Muscle layer of colon (tissue), 2 donors: ENCODE results near the gene LCNL1.

ENCODE experiments used
- H3K27ac ChIP-seq: one replicate; pipeline ENCODE4 v1.7.0; 2013; ENCODE audit warnings: low read depth, mild to moderate bottlenecking, low read length, moderate library complexity
- H3K27me3 ChIP-seq, 2 donors: one replicate each; pipeline ENCODE4 v1.7.0; 2013; ENCODE audit warnings: low read length in 2 of 2, mild to moderate bottlenecking in 2 of 2; ENCODE audit not compliant: insufficient read depth in 2 of 2, control insufficient read depth in 1 of 2
- H3K36me3 ChIP-seq: one replicate; pipeline ENCODE4 v1.7.0; 2013; ENCODE audit warnings: mild to moderate bottlenecking, low read length; ENCODE audit not compliant: insufficient read depth
- H3K4me1 ChIP-seq: one replicate; pipeline ENCODE4 v1.7.0; 2013; ENCODE audit warnings: mild to moderate bottlenecking, low read length; ENCODE audit not compliant: insufficient read depth
- H3K4me3 ChIP-seq, 2 donors: one replicate each; pipeline ENCODE4 v1.7.0; 2013; ENCODE audit warnings: low read length in 2 of 2, low read depth in 1 of 2, mild to moderate bottlenecking in 1 of 2, moderate library complexity in 1 of 2
- H3K9ac ChIP-seq: one replicate; pipeline ENCODE4 v1.7.0; 2013; ENCODE audit warnings: low read length
- H3K9me3 ChIP-seq: one replicate; pipeline ENCODE4 v1.7.0; 2013; ENCODE audit warnings: mild to moderate bottlenecking, low read length
- donor health status: abdominal sarcoma.
- donor health status: Adenocarcinoma of cecum.

The LCNL1 gene

GRCh38 chr9:136980669-136981478, 1.9 kb upstream of the LCNL1 start:
- H3K9me3 ChIP-seq = no peaks in the 10 kb centered on the region
- H3K36me3 ChIP-seq = no peaks in the 10 kb centered on the region
- H3K27ac ChIP-seq = no peak overlapping the region
- no peak overlapping the region for H3K9ac ChIP-seq
- no peaks in the 10 kb centered on the region for H3K4me1 ChIP-seq
- peaks cover 0 to 42% of the 10 kb centered on the region in 2 donors for H3K27me3 ChIP-seq
- no peak overlapping the region for H3K4me3 ChIP-seq

GRCh38 chr9:136981588-136982231, 1.1 kb upstream of the LCNL1 start:
- Histone ChIP-seq H3K27ac (no peak overlapping the region), H3K9ac (no peak overlapping the region), H3K9me3 (no peaks in the 10 kb centered on the region), H3K36me3 (no peaks in the 10 kb centered on the region), H3K27me3 (peaks cover 0 to 47% of the 10 kb centered on the region in 2 donors), H3K4me3 (no peak overlapping the region), H3K4me1 (no peaks in the 10 kb centered on the region)

- H3K27ac ChIP-seq = no peak overlapping the region
- no peak overlapping the region for H3K4me3 ChIP-seq
- no peaks in the 10 kb centered on the region for H3K36me3 ChIP-seq
- no peaks in the 10 kb centered on the region for H3K4me1 ChIP-seq
- H3K9ac ChIP-seq = no peak overlapping the region
- H3K9me3 ChIP-seq = no peaks in the 10 kb centered on the region
- peaks cover 0 to 36% of the 10 kb centered on the region in 2 donors for H3K27me3 ChIP-seq
Observed at GRCh38 chr9:136983167-136983566, 374 bp downstream of the LCNL1 start.

- H3K4me1 ChIP-seq = no peaks in the 10 kb centered on the region
- no peak overlapping the region for H3K4me3 ChIP-seq
- H3K9ac ChIP-seq = no peak overlapping the region
- H3K9me3 ChIP-seq = no peaks in the 10 kb centered on the region
- no peaks in the 10 kb centered on the region for H3K36me3 ChIP-seq
- H3K27me3 ChIP-seq = peaks cover 0 to 36% of the 10 kb centered on the region in 2 donors
- H3K27ac ChIP-seq = no peak overlapping the region
Observed at GRCh38 chr9:136983656-136984314, 992 bp downstream of the LCNL1 start.

- no peak overlapping the region for H3K4me3 ChIP-seq
- no peaks in the 10 kb centered on the region for H3K36me3 ChIP-seq
- H3K9ac ChIP-seq = no peak overlapping the region
- H3K27me3 ChIP-seq = peaks cover 0 to 36% of the 10 kb centered on the region in 2 donors
- H3K9me3 ChIP-seq = no peaks in the 10 kb centered on the region
- H3K4me1 ChIP-seq = no peaks in the 10 kb centered on the region
- no peak overlapping the region for H3K27ac ChIP-seq
Observed at GRCh38 chr9:136984464-136985026, 1.8 kb downstream of the LCNL1 start.

- Histone ChIP-seq H3K9me3 (no peaks in the 10 kb centered on the region), H3K36me3 (no peaks in the 10 kb centered on the region), H3K4me1 (no peaks in the 10 kb centered on the region), H3K27ac (no peak overlapping the region), H3K9ac (no peak overlapping the region), H3K4me3 (no peak overlapping the region), H3K27me3 (peaks cover 0 to 36% of the 10 kb centered on the region in 2 donors)
Observed at GRCh38 chr9:136985027-136985602, 2.3 kb downstream of the LCNL1 start.

GRCh38 chr9:136985853-136986252, 3.1 kb downstream of the LCNL1 start:
- no peak overlapping the region for H3K4me3 ChIP-seq
- no peaks in the 10 kb centered on the region for H3K4me1 ChIP-seq
- no peaks in the 10 kb centered on the region for H3K9me3 ChIP-seq
- H3K9ac ChIP-seq = no peak overlapping the region
- H3K36me3 ChIP-seq = no peaks in the 10 kb centered on the region
- no peak overlapping the region for H3K27ac ChIP-seq
- H3K27me3 ChIP-seq = peaks cover 0 to 36% of the 10 kb centered on the region in 2 donors

- Histone ChIP-seq H3K9me3 (no peaks in the 10 kb centered on the region), H3K36me3 (no peaks in the 10 kb centered on the region), H3K4me3 (no peak overlapping the region), H3K9ac (no peak overlapping the region), H3K27me3 (peaks cover 0 to 34% of the 10 kb centered on the region in 2 donors), H3K27ac (no peak overlapping the region), H3K4me1 (peaks cover 11% of the 10 kb centered on the region)
Observed at GRCh38 chr9:136988872-136989271, 6.1 kb downstream of the LCNL1 start.

- Histone ChIP-seq H3K9ac (no peak overlapping the region), H3K4me3 (no peak overlapping the region), H3K36me3 (no peaks in the 10 kb centered on the region), H3K27ac (no peak overlapping the region), H3K4me1 (peaks cover 11% of the 10 kb centered on the region), H3K9me3 (no peaks in the 10 kb centered on the region), H3K27me3 (peaks cover 0 to 34% of the 10 kb centered on the region in 2 donors)
Observed at GRCh38 chr9:136990242-136990911, 7.6 kb downstream of the LCNL1 start.

GRCh38 chr9:136991993-136992818, 9.4 kb downstream of the LCNL1 start, which contains the start of gene PAXX:
Gene PAXX (plus strand): TSS chr9:136992422. CDS start chr9:136992444, 22 bp downstream.
- H3K9ac ChIP-seq = no peak within 1 kb of the TSS
- H3K36me3 ChIP-seq = no peaks in the 10 kb centered on the region
- peak within 1 kb of the TSS; percentile 76 for H3K27ac ChIP-seq
- no peaks in the 10 kb centered on the region for H3K9me3 ChIP-seq
- H3K27me3 ChIP-seq = peaks cover 12 to 42% of the 10 kb centered on the region in 2 donors
- peaks cover 17% of the 10 kb centered on the region for H3K4me1 ChIP-seq
- peak within 1 kb of the TSS; percentile 81 to 84 for H3K4me3 ChIP-seq
